GM21515 (cell line): ENCODE measurements around the gene NPHS1.
"Not testable (repeated sequence)": the region's sequence is repeated elsewhere in the genome, so short reads cannot be mapped to it uniquely, and the experiment has no call there.

ENCODE experiments used
- ATAC-seq: cut with Tn5 transposase; IDR thresholded peaks from one replicate; pipeline ENCODE4 v1.9.1; 2021; ENCODE audit not compliant: unreplicated experiment

NPHS1 gene

DNA sequence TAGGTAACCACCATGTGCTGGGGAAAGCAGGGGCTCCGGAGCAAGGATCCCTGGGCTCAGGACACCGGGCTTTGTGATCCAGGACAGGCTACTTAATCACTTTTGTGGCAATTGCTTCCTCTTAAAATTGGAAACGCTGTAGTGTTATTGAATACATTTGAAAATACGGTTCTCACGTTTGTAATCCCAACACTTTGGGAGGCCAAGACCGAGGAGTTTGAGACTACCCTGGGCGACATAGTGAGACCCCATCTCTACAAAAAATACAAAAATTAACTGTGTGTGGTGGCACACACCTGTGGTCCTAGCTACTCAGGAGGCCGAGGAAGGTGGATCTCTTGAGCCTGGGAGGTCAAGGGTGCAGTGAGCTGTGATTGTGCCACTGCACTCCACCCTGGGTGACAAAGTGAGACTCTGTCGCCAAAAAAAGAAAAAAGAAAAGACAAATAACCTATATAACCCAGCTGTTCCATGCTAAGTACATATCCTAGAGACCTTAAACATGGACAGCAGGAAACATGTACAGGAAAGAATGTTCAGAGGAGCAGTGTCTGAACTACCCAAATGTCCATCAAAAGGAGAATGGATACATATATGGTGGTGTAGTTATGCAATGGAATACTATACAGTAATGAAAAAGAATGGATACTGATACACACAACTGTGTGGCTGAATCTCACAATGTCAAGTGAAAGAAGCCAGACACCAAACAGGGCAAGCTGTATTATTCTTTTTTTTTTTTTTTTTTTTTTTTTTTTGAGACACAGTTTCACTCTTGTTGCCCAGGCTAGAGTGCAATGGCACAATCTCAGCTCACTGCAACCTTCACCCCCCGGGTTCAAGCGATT is 39.0 kb downstream of the NPHS1 start:
- ATAC-seq = no peak

DNA sequence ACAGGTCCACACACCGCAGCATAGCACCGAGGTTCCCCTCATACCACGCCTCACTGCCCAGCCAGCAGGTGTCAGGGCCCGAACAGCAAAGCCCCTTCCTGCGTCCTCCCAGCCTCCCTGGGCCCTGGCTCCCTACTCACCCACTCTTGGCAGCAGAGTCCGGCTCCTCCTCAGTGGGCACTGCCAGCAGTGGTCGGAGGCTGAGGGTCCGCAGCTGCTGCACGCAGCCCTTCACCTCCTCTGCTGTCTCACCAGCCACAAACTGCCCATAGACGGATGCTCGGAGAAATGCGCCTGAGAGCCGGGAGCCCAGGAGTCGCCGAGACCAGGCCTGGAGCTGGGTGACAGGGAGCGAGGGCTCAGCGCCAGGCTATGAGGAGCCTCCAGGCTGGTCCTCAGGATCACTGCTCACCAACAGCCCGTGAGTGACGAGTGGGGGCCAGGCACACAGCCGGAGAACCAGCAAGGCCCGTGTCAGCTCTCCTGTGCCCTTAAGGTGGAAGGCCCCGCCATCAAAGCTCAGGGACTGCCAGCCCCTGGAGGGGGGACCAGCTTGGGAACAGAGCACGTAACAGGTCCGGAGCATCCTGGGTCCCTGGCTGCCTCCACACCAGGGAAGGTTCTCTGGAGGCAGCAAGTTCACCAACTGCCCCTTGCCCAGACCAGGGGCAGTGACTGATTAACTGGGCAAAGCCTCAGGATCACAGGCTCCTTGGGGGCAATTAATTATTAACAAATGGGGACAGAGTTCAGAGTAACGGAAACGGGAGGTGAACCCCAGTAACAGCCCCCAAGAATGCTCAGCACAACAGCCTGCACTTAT is 39.9 kb downstream of the NPHS1 start, which contains the start of gene PRODH2:
TSS of gene PRODH2 (minus strand) at position 626 of the 823 bp plus-strand sequence. CDS start at position 586, 40 bp downstream.
- ATAC-seq = no peak

DNA sequence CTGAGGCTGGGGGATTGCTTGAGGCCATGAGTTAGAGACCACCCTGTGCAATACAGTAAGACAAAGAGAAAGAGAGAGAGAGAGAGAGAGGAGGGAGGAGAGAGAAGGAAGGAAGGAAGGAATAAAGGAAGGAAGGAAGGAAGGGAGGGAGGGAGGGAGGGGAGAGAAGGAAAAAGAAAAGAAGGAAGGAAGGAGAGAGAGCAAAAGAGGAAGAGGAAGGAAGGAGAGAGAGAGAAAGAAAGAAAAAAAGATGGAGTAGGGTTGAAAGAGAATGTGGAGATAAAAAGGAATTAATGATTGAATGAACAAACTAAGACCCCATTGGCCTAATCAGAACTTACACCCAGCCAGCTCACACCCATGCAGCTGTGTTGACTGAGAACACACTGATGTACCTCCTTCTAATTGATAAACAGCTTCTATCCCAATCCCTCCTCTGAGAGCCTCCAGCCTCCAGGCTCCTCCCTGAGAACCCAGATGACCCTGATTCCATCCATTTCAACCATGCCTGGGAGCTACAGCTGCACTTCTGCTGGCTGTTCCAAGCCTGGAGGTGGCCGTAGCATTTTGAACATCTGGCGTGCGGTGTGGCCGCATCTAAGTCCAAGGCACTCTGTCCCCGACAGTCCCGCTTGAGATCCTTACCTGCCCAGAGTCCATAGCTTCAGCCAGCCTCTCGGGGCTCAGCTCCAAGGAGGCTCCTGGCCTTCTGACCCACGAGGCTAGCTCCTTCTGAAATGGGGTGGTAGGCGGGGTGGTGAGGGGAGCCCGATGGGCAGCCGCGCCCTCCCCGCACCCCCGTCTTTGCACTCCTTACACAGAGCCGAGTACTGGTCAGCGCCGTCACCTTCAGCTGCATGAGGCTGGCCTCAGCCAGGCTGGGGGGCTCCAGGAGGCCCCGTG is 40.7 kb downstream of the NPHS1 start:
- no peak for ATAC-seq

DNA sequence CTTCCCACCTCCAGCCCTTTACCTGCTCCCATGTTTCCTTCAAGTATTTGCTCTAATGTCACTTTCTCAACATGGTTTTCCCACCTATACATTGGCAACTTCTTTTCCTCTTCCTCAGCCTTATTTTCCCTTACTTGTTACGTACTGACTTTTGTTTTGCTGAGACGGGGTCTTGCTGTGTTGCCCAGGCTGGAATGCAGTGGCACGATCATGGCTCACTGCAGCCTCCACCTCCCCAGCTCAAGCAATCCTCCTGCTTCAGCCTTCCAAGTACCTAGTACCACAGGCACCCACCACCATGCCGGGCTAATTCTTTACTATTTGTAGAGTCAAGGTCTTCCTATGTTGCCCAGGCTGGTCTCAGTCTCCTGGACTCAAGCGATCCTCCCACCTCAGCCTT is 44.7 kb downstream of the NPHS1 start:
- ATAC-seq = no peak

DNA sequence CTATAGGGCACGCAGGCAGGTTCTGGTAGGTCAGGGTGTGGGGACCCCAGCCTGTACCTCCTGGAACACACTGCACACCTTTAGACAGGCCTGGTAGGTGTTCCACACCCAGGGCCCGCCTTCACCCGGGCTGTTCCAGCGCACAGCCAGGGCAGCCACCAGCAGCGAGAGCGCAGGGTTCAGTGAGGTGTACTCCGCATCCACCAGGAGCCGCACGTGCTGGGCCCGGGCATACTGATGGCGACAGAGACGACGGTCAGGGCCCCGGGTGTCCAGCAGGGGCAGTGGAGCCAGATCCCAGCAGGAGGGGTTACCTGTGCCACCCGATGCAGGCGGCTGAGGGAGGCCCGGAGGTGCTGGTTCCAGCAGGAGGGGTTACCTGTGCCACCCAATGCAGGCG is 45.7 kb downstream of the NPHS1 start:
- ATAC-seq = no peak

DNA sequence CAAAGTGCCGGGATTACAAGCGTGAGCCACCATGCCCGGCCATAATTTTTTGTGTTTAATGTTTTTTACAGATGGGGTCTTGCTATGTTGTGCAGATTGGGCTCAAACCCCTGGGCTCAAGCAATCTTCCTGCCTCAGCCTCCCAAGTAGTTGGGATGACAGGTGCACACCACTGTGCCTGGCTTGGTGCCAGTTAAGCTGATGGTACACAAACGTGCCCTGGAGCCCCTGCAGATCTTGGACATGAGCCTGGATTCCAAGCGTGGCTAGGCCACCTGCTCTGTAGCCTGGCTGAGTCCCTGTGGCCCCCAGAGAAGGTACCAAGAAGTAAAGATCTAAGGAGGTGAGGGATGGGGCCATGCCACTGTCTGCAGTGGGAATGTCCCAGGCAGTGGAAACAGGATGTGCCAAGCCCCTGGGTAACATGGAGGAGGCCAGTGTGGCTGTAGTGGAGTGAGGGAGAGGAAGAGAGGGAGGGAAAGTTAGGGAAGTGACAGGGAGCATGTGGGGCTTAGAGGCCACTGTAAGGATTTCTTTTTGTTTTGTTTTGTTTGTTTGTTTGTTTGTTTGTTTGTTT is 46.7 kb downstream of the NPHS1 start:
- no peak for ATAC-seq

DNA sequence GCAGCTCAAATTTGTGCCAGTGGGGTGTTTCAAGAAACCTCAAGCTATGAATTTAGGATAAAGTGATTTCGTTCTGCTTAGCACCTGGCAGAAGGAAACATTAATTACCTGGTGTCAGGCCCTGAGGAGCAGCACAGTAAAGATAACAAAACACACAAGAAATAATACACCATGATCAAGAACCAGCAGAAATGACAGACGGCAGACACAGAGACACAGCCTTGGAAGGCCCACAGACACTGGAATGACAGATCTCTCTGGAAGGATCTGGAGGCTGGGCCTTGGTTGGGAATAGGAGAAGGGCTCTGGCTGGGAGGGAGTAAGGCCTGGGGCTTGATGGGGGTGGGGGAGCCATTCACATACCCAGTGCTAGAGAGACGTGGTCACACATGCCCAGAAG is 50.5 kb downstream of the NPHS1 start:
- no peak for ATAC-seq

DNA sequence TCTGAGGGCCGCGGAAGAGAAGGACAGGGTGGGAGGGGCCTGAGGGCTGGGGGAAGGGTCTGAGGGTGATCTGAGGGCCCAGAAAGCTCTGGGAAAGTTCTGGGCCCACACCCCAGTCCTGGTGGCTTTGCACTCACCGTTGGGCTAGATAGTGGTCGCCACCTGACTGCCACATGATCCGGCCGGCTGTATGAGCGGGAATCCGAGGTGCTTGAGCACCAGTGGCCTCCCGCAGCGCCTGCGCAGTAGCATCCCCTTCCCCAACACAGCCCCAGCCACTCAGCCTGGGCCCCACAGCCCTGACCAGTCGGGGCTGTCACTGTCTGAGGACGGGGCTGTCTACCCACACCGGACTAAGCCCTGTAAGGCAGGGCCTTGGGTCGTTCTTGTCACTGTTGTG is 54.6 kb downstream of the NPHS1 start:
- ATAC-seq = no peak

DNA sequence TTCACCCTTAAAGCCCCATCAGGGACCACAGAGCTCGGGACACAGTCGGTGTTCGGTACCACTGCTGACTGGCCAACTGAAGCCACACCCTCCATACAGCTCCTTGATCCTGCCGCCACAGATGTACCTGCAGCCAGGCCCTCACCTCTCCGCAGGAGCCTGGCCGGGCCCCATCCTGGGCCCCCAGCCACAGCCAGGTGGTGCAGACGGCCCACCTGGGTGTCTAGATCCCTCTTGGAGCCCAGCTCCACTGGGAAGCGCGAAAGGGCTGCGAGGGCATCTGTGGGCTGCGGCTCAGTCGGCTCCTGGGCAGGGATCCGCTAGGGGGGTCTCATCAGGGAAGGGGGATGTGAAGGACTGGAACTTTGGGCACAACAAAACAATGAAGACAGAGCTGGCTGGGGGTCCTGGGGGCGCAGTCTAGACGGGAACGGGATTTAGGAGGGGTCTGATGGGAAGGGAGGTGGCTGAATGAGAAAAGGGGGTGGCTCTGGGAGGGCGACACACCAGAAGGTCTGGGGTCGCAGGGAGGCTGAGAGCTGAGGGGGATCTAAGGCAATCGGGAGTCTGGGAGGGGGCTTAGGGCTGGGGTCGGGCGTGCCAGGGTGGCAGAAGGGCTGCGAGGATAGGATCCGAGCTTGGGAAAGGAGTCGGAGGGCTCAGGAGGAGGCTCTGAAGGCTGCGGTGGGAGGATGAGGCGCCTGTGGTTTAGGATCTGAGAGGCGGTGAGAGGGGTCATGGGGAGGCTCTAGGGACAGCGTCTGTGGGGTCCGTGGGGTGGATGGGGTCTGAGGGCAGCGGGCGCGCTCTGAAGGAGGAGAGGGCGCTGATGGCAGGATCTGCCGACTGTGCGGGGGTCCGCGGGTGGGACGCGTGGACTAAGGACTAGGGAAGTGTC is 55.4 kb downstream of the NPHS1 start:
- ATAC-seq = no peak

DNA sequence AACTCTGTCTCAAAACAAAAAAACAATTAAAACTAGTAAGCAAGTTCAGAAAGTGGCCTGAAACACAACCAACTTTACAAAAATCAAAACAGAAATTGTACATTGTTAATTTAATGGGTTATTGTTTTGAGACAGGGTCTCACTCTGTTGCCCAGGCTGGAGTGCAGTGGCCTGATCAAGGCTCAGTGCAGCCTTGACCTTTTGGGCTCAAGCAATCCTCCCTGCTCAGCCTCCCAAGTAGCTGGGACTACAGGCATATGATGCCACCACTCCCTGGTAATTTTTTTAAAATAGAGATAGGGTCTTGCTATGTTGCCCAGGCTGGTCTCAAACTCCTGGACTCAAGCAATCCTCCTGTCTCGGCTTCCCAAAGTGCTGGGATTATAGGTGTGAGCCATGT is 56.7 kb downstream of the NPHS1 start:
- ATAC-seq = not testable (repeated sequence)

DNA sequence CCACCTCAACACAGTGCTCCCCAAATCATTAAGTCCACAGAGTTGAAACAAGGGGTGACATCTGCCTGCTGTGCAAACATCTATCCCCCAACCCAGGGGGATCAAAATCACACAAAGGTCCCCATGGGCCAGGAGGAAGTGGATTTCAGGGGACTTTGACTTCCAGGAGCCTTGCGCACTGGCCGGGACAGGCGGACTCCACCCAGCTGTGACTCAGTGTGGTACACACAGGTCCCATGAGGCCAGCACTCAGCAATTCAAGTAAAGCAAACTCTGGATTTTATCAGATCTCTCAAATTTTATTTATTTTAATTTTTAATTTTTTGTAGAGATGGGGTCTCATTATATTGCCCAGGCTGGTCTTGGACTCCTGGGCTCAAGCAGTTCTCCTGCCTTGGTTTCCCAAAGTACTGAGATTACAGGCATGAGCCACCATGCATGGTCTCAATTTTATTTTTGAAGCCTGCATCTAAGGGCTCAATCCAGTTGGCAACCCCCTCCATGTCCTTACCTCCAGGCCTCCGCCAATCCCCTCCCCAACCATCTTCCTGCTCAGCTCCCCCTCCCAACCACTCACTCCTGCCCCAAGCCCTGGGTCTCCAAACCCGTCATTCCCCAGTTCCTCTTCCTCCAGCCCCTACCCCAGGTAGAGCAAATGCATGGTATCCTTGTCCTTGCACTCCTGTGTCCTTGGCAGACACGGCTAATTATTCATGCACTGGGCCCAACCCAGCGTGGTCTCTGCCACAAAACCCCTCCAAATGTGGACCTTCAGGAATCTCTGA is 58.7 kb downstream of the NPHS1 start:
- no peak for ATAC-seq

DNA sequence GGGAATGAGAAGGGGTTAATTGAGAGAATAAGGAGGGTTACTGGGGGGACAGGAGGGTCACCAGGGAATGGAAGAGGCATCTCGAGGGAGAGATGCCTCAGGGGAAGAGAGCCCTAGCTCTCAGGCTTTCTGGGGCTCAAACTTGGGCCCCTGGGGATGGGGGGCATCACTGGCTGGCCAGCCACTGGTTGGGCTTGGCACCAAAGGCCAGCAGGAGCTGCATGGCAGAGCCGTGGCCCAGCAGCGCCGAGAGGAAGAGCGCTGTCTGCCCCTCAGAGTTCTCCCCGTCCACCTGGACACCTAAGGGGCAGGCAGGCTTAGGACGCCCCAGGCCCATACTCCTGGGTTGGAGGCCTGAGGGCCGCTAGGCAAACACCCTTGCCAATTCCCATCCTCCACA is 59.4 kb downstream of the NPHS1 start:
- no peak for ATAC-seq

DNA sequence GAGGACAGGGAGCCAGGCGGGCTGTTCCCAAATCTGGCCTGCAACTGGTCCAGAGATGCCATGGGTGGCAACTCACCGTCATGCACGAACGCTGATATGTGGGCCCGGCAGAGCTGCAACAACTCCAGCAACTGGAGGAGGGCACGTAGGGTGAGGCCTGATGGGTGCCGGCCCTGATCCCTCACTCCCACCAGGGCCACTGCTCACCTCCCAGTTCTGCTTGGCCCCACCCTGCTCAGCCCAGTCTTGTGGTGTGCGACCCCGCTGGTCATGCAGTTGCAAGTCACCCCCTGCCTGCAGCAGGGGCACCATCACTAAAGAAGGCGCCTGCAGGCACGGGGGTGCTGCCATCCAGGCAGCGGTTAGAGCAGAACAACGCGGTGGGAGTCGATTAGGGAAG is 60.0 kb downstream of the NPHS1 start:
- ATAC-seq = no peak

DNA sequence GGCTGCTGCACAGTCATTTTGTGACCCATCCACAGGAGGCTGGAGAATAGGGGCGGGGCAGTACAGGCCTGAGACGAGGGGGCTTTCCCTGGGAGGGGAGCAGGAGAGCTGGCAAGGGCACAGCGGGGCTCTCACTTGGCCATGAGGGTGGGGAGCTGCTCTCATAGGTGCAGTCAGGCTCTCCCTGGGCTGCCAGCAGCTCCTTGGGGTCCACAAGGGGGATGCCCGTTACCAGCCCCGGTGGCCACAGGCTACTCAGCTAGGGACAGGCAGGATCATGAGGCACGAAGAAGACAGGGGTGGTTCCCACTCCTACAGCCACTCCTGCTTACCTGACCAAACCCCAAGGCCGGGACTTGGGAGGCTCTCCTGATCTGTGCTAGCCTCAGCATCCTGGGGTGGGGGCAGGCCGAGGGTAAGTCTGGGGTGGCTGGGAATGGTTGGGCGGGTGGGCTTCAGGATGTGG is 60.5 kb downstream of the NPHS1 start:
- no peak for ATAC-seq

DNA sequence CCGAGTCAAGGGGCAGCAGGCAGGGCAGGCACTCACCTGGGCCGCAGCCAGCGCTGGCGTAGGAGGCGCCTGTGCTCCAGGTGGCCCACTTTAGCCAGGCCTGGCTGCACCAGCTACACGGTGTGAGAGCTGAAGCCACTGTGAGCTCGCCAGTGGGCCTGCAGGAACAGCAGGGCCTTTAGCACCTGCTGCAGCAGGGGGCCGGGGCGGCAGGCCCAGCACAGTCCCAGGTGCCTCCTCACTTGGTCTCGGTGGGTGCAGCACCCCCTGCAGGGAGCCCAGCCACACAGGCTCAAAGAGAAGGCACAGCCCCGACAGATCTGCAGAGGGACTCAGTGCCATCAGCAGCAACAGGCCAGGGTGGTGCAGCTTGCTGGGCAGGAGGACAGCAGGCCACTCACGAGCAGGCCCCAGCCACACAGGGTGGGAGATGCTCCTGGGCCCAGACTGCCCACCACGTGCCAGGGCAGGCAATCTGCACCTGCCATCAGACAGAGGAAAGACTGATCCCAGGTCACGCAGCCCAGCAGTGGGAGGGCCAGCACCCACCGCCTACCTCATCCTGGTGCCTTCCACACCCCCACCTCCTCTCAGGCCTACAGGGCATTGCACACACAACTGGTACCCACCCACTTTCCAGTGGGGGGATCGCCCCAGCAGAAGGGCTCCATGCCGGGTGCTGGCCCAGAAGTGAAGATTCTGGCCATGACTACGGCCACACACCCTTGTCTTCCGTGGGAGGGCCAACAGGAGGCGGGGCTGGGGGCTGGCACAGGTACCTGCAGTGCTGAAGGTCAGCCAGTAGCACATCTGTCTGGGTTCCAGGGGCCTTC is 61.1 kb downstream of the NPHS1 start:
- ATAC-seq = no peak

DNA sequence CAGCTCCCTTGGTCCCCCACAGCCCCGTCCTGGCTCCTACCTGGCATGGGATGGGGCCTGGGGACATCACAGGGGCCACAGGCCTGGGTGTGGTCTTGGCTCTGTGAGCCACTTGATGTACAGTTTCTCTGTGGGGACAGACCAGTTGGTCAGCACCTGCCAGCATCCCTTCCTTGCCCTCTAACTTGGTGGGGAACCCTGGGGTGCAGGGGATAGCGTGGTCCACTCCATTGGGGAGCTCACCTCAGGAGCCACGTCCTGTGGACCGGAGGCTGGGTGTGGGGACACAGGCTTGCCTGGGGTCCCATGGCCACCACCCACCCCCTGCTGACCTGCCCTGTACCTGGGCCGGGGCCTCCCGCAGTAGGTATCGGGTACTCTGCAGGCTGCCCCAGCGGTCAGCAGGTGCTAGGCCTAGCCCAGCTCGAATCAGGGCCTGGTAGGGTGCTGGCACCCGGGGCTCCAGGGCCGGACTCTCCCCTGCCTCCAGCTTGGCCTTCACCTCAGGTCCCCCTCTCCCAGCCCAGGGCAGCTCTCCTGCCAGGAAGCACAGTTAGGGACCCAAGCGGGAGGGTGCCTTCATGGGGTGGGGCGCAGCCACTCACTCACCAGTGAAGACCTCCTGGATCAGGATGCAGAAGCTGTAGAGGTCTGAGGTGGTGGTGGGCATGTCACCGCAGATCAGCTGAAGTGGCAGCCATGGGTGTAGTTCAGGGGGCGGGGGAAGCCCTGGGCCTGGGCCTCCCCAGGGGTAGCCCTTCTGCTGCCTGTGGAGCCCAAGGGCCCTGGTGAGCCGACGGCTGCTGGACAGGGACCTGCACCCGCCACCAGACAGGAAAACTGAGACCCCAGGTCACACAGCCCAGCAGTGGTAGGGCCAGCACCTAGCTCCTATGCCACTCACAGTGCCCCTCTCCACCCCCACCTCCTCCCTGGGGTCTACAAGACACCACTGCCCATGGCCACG is 62.0 kb downstream of the NPHS1 start:
- no peak for ATAC-seq
